ENCODE results near the gene NUDT5. TPM values are rescaled to one million over a fixed set of nuclear protein-coding genes. Genes with fewer than 3 reads are reported as not detected.

The NUDT5 gene
- total RNA-seq, 2 experiments from 2014 or later, result 55.7 to 105 TPM

DNA sequence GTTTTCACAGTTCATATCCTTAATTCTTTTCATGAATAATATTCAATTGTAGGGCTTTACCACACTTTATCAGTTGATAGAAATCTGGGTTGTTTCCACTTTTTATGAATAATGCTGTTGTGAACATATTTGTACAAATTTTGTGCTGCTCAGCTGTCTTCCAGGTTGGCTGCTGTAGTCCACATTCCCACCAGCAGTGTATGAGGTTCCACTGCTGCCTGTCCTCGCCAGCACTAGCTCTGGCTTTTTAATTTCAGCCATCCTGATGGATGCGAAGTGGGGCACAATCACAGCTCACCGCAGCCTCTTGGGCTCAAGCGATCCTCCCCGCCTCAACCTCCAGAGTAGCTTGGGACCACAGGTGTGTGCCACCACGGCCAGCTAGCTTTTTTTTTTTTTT is 32.8 kb downstream of the NUDT5 start:
- Histone ChIP-seq H3K4me3 (ENCODE audit: low read depth, low read length, poor library complexity, severe bottlenecking) (no peak overlapping the region), H3K9me3 (ENCODE audit: low read length) (no peaks in the 10 kb centered on the region), H3K36me3 (ENCODE audit: insufficient read depth, low read length) (peaks cover 84% of the 10 kb centered on the region), H2AFZ (ENCODE audit: low read length) (no peak overlapping the region), H4K20me1 (ENCODE audit: insufficient read depth, low read length) (no peaks in the 10 kb centered on the region), H3K27ac (ENCODE audit: low read depth, low read length, poor library complexity, severe bottlenecking) (no peak overlapping the region), H3K79me2 (ENCODE audit: insufficient read depth, low read depth, low read length) (no peaks in the 10 kb centered on the region), H3K4me2 (ENCODE audit: low read length) (no peak overlapping the region), H3K9me2 (ENCODE audit: insufficient read depth, low read length) (no peaks in the 10 kb centered on the region), H3K4me1 (ENCODE audit: insufficient read depth, low read length, poor library complexity, severe bottlenecking) (no peaks in the 10 kb centered on the region)
- no TSS peak for BruUV-seq (replicated peaks)
- CTCF ChIA-PET (ENCODE audit: unreplicated experiment), result no interaction called here
- no peak for DNase-seq (ENCODE audit: low spot score)
- intact Hi-C loops (cut with micrococcal nuclease; ENCODE audit: unreplicated experiment), result no loop called here
- POLR2A ChIA-PET, result no interaction called here
- TF ChIP-seq, protein P1, sequence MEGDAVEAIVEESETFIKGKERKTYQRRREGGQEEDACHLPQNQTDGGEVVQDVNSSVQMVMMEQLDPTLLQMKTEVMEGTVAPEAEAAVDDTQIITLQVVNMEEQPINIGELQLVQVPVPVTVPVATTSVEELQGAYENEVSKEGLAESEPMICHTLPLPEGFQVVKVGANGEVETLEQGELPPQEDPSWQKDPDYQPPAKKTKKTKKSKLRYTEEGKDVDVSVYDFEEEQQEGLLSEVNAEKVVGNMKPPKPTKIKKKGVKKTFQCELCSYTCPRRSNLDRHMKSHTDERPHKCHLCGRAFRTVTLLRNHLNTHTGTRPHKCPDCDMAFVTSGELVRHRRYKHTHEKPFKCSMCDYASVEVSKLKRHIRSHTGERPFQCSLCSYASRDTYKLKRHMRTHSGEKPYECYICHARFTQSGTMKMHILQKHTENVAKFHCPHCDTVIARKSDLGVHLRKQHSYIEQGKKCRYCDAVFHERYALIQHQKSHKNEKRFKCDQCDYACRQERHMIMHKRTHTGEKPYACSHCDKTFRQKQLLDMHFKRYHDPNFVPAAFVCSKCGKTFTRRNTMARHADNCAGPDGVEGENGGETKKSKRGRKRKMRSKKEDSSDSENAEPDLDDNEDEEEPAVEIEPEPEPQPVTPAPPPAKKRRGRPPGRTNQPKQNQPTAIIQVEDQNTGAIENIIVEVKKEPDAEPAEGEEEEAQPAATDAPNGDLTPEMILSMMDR (conservative IDR thresholded peaks at IDR 0.05; ENCODE audit: low read length), result no peak
- TF ChIP-seq EZH2phosphoT487 (IDR thresholded peaks at IDR 0.05; ENCODE audit: borderline replicate concordance, low read depth, low read length), result no peak

DNA sequence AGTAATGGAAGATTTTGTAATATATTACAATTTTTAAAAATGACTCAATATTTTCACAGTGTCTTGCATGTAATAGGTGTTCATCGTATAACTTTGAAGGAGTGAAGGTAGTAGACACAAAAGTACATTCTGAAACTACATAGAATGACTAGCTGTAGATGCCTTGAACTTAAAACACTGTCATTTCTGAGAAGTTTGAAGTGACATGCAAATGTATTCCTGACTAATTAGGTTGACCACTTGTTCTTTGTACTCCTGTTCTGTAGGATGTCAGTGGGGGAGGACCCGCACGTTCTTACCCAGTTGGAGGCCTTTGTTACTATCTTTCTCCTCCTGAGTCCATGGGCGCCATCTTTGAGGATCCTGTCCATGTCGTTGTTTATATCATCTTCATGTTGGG is 35.0 kb downstream of the NUDT5 start:
- H3K4me1 ChIP-seq (ENCODE audit: insufficient read depth, low read length, poor library complexity, severe bottlenecking), result no peaks in the 10 kb centered on the region
- H3K9me3 ChIP-seq (ENCODE audit: low read length), result no peaks in the 10 kb centered on the region
- BruUV-seq (replicated peaks), result no TSS peak
- no peaks in the 10 kb centered on the region for H4K20me1 ChIP-seq (ENCODE audit: insufficient read depth, low read length)
- peaks cover 62% of the 10 kb centered on the region for H3K36me3 ChIP-seq (ENCODE audit: insufficient read depth, low read length)
- ChIA-PET POLR2A (no interaction called here), CTCF (ENCODE audit: unreplicated experiment) (no interaction called here)
- no peak overlapping the region for H3K4me2 ChIP-seq (ENCODE audit: low read length)
- DNase-seq (ENCODE audit: low spot score), result no peak
- H3K4me3 ChIP-seq (ENCODE audit: low read depth, low read length, poor library complexity, severe bottlenecking), result no peak overlapping the region
- H2AFZ ChIP-seq (ENCODE audit: low read length), result no peak overlapping the region
- no peak overlapping the region for H3K27ac ChIP-seq (ENCODE audit: low read depth, low read length, poor library complexity, severe bottlenecking)
- H3K79me2 ChIP-seq (ENCODE audit: insufficient read depth, low read depth, low read length), result no peaks in the 10 kb centered on the region
- no peaks in the 10 kb centered on the region for H3K9me2 ChIP-seq (ENCODE audit: insufficient read depth, low read length)
- intact Hi-C loops (cut with micrococcal nuclease; ENCODE audit: unreplicated experiment), result no loop called here
- TF ChIP-seq EZH2phosphoT487 (IDR thresholded peaks at IDR 0.05; ENCODE audit: borderline replicate concordance, low read depth, low read length), result no peak
- TF ChIP-seq, protein P1 (conservative IDR thresholded peaks at IDR 0.05; ENCODE audit: low read length), result no peak

DNA sequence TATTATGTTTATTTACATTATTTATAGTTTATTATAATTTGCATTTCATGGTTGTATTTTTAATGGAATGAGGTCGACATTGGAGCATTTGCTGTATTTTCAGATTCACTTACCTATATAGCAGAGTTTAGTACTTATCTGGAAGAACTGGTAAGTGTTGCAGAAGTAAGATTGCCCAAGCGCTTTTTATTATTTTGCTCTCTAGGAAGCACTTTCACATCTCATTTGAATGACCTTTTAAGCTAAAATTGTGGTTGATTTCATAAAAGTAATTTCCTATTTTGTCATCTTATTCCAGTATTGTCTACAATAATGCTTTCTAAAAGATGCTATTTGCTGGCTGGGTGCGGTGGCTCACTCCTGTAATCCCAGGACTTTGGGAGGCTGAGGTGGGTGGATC is 37.6 kb downstream of the NUDT5 start:
- Histone ChIP-seq H3K4me1 (ENCODE audit: insufficient read depth, low read length, poor library complexity, severe bottlenecking) (no peaks in the 10 kb centered on the region), H3K79me2 (ENCODE audit: insufficient read depth, low read depth, low read length) (no peaks in the 10 kb centered on the region), H3K36me3 (ENCODE audit: insufficient read depth, low read length) (peaks cover 38% of the 10 kb centered on the region), H3K27ac (ENCODE audit: low read depth, low read length, poor library complexity, severe bottlenecking) (no peak overlapping the region), H4K20me1 (ENCODE audit: insufficient read depth, low read length) (no peaks in the 10 kb centered on the region), H3K4me3 (ENCODE audit: low read depth, low read length, poor library complexity, severe bottlenecking) (no peak overlapping the region), H3K9me2 (ENCODE audit: insufficient read depth, low read length) (no peaks in the 10 kb centered on the region), H3K4me2 (ENCODE audit: low read length) (no peak overlapping the region), H2AFZ (ENCODE audit: low read length) (no peak overlapping the region), H3K9me3 (ENCODE audit: low read length) (no peaks in the 10 kb centered on the region)
- ChIA-PET CTCF (ENCODE audit: unreplicated experiment) (no interaction called here), POLR2A (interaction anchor here (1.1 kb wide), 1 partner anchor 9 kb away, joined by 3 read pairs; no protein-coding TSS in a partner anchor)
- intact Hi-C loops (cut with micrococcal nuclease; ENCODE audit: unreplicated experiment), result no loop called here
- TF ChIP-seq, protein P1 (conservative IDR thresholded peaks at IDR 0.05; ENCODE audit: low read length), result no peak
- TF ChIP-seq EZH2phosphoT487 (IDR thresholded peaks at IDR 0.05; ENCODE audit: borderline replicate concordance, low read depth, low read length), result no peak
- no peak for DNase-seq (ENCODE audit: low spot score)
- BruUV-seq (replicated peaks), result no TSS peak

Data from OCI-LY7 (cell line).